GM18508 (cell line): ENCODE results near the gene KLF7.

ENCODE experiments used
- ATAC-seq: cut with Tn5 transposase; IDR thresholded peaks from one replicate; pipeline ENCODE4 v1.9.1; 2021; ENCODE audit warnings: moderate number of reproducible peaks; ENCODE audit not compliant: insufficient read depth, unreplicated experiment

KLF7 gene

DNA sequence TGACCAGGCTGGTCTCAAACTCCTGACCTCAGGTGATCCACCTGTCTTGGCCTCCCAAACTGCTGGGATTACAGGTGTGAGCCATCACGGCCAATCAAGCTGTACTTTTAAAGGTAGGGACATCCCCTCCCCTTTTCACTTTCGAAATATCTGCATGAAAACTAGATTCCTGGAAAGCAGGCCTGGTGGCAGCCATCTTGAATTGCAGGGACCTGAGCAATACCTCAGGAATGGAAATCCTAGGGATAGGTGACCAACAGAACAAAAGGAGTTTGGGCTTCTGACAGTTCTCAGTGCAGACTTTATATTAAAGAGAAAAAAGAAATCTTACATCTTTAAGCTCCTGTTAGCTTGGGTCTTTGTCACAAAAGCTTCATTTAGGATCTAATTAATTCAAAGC lies 62.6 kb downstream of the KLF7 start:
- ATAC-seq: no peak

DNA sequence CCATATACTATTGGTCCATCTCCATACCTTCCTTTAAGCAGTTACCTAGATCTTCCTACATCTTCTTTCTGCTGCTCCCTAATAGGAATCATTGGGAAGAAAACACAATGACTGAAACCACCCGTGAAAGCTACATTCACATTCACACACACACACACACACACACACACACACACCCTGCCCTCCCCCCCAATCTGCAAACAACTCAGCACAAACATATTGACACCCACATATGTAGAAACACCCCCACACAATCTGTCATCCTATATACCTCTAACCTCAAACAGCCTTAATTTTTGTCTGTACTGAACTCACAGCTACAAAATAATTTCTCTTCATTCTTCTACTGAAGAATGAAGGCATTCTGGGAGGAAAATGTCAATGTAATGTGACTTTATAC lies 63.8 kb downstream of the KLF7 start:
- no peak for ATAC-seq

DNA sequence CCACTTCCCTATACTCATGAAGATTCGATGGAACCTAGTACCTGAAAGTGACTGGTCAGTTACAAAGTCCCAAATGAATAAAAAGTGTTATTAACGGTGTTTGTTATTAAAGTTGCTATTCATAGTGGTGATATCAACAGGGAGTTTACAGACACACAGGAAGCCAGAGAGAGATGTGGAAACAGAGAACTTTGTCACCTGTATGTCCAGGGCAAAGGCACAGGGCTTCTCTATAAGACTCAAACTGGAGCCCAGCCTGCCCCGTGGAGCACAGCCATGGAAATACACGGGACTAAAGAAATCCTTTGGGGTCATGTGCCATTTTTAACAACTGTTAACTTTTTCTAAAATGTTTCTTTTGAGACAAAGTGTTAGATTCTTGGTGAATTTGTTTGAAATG lies 68.5 kb downstream of the KLF7 start:
- ATAC-seq: no peak

DNA sequence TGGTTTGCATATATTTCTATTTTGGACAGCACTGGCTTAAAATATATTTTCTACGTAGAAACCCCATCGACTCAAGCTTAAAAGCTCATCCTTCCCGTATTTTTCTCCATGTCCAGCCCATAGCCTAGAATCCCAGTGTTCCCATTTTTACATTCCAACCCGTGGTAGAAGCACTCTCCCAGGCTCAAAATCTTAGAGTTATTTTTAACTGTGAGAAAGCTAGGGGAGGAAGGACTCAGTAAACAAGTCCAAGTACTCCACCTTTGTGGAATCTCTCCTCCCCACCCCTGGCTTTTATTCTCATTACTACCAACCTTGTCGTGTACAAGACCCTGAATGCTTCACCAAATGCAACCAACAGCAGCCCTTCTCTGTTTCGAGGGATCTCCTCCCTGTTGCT lies 69.8 kb downstream of the KLF7 start:
- ATAC-seq: no peak

DNA sequence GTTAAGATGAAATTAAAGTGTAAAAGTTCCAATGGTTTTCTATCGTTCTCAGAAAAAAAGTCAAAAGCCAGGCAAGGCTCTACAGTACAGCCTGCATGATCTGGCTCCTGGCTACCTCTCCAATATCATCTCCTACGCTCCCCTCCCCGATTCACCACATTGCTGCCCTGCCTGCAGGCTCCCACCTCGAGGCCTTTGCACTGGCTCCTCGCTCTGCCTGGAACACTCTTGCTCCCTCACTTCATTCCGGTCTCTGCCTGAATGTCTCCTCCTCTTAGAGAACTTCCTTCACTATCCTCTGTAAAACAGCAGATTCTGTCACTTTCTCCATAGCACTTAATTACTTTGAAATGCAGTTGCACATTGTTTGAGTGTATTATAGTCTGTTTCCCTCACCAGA lies 72.5 kb downstream of the KLF7 start:
- no peak for ATAC-seq

DNA sequence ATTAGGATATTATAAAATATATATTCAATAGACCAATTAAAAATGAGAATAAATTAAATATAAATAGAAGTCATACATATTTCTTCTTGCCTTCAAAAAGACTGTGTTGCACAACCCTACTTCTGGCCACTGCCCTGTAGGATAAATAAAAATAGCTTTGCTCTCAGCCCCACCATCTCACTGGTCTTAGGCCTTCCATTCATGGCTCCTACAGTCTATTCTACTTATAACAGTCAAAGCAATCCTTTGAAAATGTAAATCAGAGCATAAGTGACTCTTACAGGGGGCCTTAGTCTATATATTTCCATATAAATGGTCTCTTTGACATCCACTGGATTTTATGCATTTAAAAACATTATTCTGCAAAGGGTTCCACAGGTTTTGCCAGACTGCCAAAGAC lies 72.9 kb downstream of the KLF7 start:
- ATAC-seq: no peak

DNA sequence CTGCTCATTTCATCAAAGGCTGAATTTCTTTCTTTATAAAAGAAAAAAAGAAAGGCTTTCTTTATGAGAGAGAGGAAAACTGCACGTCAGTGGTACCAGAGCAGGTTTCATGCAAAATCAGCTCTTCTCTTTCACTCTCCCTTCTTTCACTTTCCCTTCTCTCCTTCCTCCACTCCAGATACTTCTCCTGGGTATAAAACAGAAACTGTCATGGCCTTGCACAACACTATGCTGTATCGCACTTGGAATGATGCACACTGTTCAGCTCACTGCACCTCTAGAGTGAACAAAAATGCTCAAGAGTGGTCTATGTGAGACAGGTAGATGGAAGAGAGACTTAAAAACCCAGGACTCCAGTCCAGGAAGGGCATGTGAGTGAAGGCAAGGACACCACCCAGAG lies 73.8 kb downstream of the KLF7 start:
- no peak for ATAC-seq

DNA sequence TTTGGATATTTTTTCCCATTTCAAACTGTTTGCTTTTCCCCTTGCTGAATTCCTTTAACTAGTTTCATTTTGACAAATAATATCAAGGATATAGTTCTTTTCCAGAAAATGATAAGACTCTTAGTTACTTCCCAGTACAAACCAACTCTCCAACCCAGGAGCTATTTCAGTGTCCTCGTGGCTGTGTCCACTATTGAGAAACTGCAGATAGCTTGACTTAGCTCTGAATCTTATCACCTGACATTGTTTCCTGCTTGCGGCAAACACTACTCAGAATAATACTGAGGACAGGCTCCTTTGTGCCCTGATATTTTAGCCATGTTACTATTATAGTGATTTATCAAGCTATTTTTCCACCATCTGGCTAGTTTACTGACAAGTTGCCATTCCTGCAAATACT lies 74.6 kb downstream of the KLF7 start:
- ATAC-seq: no peak

DNA sequence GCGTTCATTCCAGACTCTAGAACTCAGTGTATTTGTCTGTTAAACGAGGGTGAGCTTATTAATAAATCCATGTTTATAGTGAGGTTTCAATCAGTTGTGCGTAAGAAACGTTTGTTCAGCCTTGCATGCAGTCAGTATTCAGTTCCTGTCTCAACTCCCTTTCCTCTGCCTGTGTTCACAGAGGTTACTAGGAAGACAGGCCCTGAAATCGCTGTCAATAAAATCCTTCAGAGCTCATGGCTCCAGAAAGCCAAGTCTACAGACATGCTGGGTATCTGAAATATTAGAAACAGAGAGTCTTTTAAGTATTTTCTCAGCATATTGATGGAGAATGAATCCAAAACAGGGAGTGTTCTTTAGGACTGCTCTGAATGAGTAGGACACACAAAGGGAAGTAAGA lies 75.4 kb downstream of the KLF7 start:
- ATAC-seq: no peak

DNA sequence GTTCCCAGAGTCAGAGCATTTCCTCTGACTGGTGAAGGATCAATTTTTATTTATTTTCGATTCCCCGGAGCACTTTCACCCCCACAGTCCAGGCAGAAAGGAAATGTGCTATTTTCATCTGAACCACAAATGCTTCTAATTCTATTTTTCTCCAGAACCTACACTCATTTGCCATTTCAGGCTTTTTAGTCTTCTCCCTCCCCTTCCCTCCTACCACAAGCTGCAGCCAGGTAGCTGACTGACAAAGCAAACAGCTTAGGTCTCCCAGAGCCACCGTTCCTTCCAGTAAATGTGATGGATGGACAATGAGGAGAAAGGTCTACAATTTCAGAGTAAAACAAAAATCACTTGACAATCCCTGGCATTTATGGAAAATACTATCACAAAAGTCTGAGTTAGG lies 76.9 kb downstream of the KLF7 start:
- no peak for ATAC-seq

DNA sequence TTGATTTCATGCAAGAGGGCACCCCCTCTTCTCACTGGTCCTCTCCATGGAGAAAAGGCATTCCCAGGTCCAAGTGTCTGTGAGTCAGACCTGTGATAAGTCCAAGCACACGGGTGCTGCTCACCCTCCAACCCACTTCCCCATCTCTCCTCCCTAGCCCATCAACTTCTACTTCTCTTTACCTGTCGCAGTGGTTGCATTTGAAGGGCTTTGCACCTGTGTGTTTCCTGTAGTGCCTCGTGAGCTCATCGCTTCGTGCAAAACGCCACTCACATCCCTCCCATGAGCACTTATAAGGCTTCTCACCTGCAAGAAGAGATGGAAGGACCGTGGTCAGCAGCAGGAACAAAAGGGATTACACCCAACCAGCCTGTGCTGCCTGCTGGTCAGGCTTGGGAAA lies 77.5 kb downstream of the KLF7 start:
- no peak for ATAC-seq

DNA sequence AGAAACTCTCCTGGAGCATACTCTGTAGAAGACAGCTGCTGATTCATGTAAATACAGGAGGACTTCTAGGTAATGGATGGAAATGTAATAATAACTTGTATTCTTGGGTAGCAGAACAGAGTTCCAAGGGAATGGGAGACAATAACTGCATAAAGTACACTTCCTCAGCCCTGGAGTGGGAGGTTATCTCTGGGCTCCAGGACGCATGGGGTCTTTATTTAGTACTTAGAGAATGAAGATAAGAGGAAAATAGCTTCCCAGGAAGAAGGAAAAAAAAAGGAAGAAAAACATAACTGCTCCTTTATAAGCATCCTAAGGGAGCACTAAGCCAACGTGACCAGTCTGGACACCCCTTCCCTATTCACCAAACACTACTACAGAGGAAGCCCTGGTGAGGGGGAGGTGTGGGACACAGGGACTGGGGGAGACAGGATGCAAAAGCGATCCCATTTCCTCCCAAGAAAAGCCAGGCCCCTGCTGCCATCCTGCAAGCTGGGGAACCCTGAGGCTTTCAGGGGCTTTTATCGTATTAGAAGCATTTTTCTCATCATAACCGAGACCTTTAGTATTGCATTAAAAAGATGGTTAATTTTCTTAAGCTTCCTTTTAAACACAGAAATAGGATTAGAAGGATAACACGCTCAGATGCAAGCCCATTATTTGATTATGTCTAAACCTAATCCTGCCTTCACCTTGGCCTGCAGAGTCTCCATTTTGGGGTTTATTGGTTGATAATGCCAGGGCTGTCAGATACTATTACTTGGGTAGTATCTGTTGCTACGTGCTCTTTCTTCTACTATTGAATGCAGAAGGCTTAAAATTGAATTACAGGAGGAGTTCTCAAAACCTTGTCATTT lies 78.5 kb downstream of the KLF7 start:
- no peak for ATAC-seq

DNA sequence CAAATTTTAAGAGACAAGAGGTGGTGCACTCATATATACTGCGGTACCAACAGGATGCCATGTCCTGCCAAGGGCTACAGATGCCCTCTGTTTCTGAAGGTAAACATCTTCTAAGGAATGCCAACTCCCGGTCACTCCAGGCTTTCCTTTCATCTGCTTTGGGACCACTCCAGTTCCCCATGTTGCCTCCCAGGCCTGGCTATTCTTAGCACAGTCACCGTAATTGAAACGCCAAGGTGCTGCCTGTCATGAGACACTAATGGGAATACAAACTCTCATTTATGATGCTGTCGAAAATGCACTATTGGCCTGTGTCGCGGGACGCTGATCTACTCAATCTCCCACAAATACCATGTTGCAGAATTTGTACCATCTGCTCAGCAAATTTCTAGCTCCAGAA lies 79.6 kb downstream of the KLF7 start:
- no peak for ATAC-seq

DNA sequence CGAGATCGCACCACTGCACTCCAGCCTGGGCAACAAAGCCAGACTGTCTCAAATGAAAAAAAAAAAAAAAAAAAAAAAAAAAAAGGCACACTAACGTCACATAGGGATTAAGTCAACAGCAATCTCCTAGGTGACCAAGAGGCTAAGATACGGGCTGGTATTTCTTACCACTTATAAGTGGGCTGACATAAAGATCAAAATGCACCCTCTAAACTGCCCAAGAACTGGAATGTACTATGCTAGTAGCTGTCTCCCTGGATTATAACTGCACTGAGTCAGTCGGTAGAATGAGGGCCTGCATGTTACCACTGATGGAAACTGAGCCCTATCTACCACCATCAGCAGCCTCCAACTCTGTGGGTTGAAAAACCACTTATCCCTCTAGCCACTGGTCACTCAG lies 80.6 kb downstream of the KLF7 start:
- ATAC-seq: no peak

DNA sequence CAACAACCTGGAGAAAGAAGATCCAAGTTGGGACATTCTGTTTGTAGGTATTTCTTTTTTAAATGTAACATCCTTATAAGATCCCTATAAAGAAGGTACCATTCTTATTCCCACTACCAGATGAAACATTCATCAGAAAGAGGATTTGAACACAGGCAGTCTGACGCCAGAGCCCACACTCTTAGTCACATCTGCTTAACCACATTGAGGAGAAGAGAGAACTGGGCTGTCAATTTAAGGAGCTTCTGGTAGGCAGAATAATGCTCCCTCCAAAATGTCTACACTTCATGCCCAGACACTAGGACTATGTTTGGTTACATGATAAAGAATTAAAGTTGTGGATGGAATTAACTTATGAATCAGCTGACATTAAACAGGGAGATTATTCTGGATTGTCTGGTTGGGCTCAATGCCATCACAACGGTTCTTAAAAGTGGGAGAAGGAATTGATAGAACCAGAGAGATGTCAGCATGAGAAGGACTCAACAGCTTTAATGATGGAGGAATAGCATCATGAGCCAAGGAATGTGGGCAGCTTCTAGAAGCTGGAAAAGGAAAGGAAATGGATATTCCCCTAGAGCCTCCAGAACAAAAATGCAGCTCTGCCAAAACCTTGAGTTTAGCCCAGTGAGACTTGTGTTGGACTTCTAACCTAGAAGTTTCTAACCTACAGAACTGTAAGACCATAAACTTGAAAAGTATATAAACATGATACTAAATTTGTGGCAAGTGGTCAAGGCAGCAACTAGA lies 82.2 kb downstream of the KLF7 start:
- ATAC-seq: no peak

DNA sequence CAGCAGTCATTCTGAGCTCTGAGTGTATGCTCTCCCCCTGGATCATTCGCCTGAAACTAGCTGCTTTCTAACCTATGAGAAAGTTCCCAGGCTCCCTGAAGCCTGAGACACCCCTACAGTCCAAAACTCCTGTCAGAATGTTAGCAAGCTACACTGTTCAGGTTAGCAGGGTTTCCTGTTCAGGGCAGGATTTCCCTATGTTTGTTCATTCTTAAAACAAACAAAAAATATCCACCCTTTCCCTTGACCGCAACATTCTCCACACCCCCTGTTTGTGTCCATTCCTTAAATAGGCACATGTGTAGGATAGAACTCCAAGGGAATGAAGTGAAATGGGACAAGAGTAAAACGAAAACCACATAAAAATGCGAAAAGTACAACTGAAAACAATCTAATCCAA lies 83.1 kb downstream of the KLF7 start:
- no peak for ATAC-seq

DNA sequence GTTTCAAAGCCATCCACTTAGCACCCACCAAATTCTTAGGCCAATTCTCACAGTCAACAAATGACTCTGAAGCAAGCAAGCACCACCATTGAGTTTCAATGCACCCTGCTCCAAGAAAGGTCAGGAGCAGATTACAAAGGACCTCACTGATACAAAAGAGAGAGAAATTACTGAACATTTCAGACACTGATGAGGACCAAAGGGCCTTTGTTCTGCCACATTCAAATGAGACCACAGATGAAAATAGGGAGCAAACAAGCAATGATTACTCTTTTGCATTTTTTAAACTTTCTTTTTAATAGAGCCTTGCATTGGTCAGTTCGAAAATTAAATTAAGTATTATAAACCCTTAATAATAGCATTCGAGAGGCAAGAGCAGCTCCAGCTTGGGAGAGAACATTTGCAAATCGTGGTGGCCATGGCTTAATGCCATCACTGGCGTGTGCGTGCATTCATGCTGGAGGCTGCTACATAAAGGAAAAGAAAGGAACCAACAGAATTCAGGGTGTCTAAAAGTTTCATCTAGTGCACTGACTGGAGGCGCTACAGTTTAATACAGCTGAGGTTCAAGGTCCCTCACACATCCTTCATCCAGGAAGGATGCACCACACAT lies 87.5 kb downstream of the KLF7 start:
- no peak for ATAC-seq

DNA sequence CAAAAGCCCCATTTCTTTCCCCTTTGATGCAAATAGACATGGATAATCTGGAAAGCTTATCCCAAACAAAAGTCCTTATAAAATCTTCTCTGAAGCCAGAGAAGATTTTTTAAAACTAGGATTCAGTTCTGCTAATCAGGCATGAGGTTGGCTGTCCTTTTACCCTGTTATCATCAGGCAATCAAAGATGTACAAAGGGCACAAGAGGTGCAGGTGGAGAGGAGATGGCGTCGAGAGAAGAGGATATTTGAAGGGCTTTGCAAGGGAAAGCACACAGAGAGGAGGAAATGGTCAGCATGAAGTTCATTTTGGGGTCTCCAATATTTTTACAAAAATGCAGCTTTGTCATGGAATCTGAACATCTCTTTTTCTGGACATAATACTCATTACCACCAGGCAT lies 88.5 kb downstream of the KLF7 start:
- ATAC-seq: no peak

DNA sequence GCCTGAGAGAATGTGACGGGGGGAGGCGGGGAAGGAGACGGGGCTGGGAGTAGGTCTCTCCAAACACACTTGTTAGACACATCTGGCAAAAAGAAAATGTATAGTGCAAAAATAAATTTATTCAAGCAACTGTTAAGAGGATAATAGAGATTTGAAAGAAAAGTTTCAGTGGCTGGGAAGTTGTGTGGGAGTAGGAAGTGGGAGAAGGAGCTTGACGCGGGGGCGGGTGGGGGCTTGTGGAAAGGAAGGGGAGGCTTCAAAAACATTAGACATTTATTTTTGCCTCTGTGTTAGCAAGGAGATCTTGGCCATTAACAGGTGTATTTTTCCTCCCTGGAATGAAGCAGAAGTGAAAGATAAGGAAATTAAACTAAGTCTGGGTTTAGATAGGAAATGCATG lies 90.3 kb downstream of the KLF7 start:
- ATAC-seq: no peak

DNA sequence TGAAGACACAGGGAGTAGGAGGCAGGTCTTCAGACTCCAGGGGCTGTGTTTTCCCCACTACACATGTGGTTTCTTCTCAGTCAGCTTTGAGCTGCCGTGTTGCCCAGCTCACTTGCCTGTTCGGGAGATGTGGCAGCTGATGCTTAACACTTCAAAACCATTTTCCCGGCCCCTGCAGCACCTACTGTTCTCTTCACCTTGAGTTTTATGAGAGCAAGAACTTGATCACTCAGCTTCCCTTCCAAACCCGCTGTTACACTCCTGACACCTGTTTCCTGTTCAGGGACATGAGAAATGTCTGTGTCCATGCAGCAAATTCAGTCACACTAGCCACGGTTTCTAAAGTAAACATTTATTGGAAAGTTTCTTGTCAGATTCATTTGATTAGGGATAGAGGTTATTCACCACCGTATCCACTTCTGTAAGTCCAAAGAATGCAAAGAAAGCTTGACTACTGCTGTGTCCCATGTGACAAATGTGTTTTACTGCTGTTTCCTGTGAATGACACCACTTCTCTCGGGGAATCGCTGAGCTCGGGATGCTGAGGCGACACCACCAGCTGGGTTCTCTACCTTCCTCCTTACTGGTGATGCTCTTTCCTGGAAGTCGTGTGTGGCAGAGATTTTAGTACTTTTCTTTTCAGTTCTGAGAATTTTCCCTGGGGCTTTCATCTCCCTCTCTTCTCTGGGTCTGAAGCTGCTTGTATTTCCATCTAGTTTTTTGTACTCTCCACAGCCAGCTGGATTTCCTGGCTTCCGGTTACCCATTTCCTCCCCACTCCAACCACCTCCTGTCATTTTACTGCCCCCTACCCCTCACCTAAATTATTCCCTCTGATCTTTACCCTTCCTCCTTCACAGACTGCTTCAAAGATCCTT lies 91.7 kb downstream of the KLF7 start:
- ATAC-seq: no peak

DNA sequence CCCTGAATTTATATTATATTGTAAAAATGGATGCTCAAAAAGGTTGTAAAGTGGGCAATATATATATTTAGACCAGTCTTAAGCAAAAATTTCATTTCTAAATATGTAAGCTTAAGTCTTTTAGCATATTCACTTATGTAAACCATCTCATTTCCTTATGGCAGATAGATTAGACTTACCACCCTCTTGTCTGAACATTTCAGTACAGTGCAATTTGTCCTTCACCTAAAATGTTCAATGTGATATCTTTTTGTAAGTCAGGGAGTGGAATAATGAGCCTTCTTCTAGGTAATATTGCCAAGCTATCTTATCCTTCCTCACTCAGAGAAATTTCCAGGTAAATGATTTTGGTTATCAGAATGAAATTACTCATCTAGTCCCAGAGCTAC lies 92.3 kb downstream of the KLF7 start:
- ATAC-seq: no peak
